Gastrocnemius medialis (tissue), 4 donors: ENCODE data around the gene LENG1. TPM values are rescaled to one million over a fixed set of nuclear protein-coding genes. Genes with fewer than 3 reads are reported as not detected.

Source experiments
- ATAC-seq, 2 donors: fragments of 150-250 bp; one replicate each; pipeline ENCODE4 v1.9.1; 2016
- DNase-seq, 2 donors: peaks; one replicate each; pipeline ENCODE4 v3.0.0-alpha.2; 2019
- H3K27ac ChIP-seq, 4 donors: fragments of 200-600 bp; sonication (generic); 1 replicate in 1 of 4; 2 replicates in 3 of 4; pipeline ENCODE4 v1.5.1; 2016 to 2018; ENCODE audit warnings: mild to moderate bottlenecking in 2 of 4, moderate library complexity in 1 of 4
- H3K27me3 ChIP-seq, 3 donors: fragments of 200-600 bp; sonication (generic) in 2 of 3; 1 replicate in 1 of 3; 2 replicates in 2 of 3; pipeline versions ENCODE4 v1.5.1 to v1.6.0; 2016 to 2019; ENCODE audit warnings: mild to moderate bottlenecking in 1 of 3, moderate library complexity in 1 of 3
- H3K36me3 ChIP-seq, 2 donors: fragments of 200-600 bp; sonication (generic) in 1 of 2; one replicate each; pipeline ENCODE4 v1.5.1; 2017 to 2018
- H3K4me1 ChIP-seq, 2 donors: fragments of 200-600 bp; sonication (generic) in 1 of 2; one replicate each; pipeline ENCODE4 v1.5.1; 2016 to 2017; ENCODE audit warnings: mild to moderate bottlenecking in 2 of 2
- H3K4me3 ChIP-seq, 4 donors: fragments of 200-600 bp; sonication (generic) in 3 of 4; 1 replicate in 1 of 4; 2 replicates in 3 of 4; pipeline ENCODE4 v1.5.1; 2016 to 2019; ENCODE audit warnings: mild to moderate bottlenecking in 2 of 4
- H3K9me3 ChIP-seq, 3 donors: fragments of 200-600 bp; sonication (generic) in 2 of 3; 1 replicate in 1 of 3; 2 replicates in 2 of 3; pipeline ENCODE4 v1.5.1; 2016 to 2019
- CTCF ChIP-seq, 5 experiments: fragments of 450-650 bp in 3 of 5; fragments of 200-600 bp in 2 of 5; sonication (generic) in 2 of 5; IDR thresholded peaks in 4 of 5; conservative IDR thresholded peaks in 1 of 5; 1 replicate in 4 of 5; 2 replicates in 1 of 5; pipeline ENCODE4 v1.5.1; 2016 to 2019; ENCODE audit warnings: antibody characterized with exemption in 5 of 5, mild to moderate bottlenecking in 3 of 5, moderate library complexity in 3 of 5
- POLR2A ChIP-seq, 2 donors: fragments of 450-650 bp; IDR thresholded peaks; one replicate each; pipeline ENCODE4 v1.6.1; 2017; ENCODE audit warnings: antibody characterized with exemption in 2 of 2, mild to moderate bottlenecking in 2 of 2, moderate library complexity in 2 of 2
- in situ Hi-C, 4 donors: fragments of 200-750 bp; cut with MboI; loops; one replicate each; pipeline versions ENCODE4 v1.15.0 to v1.8.0; 2017; ENCODE audit warnings: low sequenced_read_pairs in 4 of 4
- intact Hi-C: fragments of 100-400 bp; cut with DNase I; formaldehyde crosslinking; loops from one replicate; pipeline ENCODE4 v1.15.1; 2023; ENCODE audit warnings: low total_unique reads
- total RNA-seq, 4 donors: library from RNA; depleted of rRNA; stranded (reverse); fragments of >200 nt; gene quantifications; one replicate each; pipeline versions ENCODE4 v1.1.0 to v1.2.3, GENCODE V29; 2016

LENG1 gene
- total RNA-seq, 4 donors from 2014 or later, result 6.5 to 14.2 (median 11.9) TPM

DNA sequence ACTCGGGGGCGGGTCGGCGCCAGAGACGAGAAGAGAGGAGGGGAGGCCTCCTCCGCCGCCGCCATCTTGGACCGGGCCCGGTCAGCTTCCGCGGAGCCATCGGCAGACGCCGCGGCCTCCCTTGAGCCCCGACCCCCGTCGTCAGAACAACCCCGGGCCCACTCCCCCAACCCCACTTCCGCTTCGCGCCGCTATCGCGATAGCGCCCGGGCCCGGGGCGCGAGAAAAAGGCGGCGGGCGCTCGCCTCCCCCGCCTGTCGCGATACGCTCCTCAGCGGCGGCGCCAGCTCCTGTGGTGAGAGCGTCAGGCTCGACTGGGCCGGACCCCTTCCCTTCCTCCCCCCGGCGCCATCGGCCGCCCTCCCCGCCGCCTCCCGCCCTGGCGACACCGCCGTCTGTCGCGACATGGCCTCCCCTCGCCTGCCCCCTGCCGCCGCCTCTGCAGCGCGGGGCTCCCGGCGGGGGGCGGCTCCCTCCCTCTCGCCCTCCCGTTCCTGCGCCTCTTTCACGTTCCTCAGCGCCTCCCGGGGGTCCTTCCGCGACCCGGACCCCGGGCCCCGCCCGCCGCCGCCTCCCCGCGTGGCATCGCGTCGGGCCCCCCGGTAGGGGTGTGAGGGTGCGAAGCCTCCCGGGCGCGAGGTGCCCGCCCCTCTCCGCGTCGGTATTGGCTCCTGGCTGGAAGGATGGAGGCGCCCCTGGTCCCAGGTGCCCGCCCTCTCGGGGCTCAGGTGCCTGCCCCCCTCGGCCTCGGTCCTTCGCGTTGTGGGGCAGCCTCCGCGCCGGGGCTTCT is 21.6 kb downstream of the LENG1 start, which contains the start of gene CNOT3:
Gene CNOT3, plus strand, starts transcription at position 64 of the 790 bp plus-strand sequence. CDS start 5,217 bp downstream, outside the sequence.
- DNase-seq, result no peak
- in situ Hi-C loops (no loop called here), intact Hi-C loops (loop anchor here (1.0 to 2.0 kb wide), 4 partner anchors 21 to 62 kb away; partner anchors contain the start of genes LENG1, MBOAT7, NDUFA3 and RPS9)
- Histone ChIP-seq H3K4me1 (peaks cover 29 to 44% of the 10 kb centered on the region in 2 donors), H3K9me3 (no peaks in the 10 kb centered on the region), H3K27ac (peak within 1 kb of the TSS; percentile 97 to 100 (median 98)), H3K4me3 (peak within 1 kb of the TSS; percentile 86 to 99 (median 92)), H3K27me3 (no peaks in the 10 kb centered on the region), H3K36me3 (peaks cover 0 to 12% of the 10 kb centered on the region in 2 donors)
- TF ChIP-seq POLR2A (IDR thresholded peaks at IDR 0.05) (peak; percentile 94 to 98), CTCF (IDR thresholded peaks at IDR 0.05 in 4 of 5, conservative IDR thresholded peaks at IDR 0.05 in 1 of 5) (no peak)
- no peak for ATAC-seq

DNA sequence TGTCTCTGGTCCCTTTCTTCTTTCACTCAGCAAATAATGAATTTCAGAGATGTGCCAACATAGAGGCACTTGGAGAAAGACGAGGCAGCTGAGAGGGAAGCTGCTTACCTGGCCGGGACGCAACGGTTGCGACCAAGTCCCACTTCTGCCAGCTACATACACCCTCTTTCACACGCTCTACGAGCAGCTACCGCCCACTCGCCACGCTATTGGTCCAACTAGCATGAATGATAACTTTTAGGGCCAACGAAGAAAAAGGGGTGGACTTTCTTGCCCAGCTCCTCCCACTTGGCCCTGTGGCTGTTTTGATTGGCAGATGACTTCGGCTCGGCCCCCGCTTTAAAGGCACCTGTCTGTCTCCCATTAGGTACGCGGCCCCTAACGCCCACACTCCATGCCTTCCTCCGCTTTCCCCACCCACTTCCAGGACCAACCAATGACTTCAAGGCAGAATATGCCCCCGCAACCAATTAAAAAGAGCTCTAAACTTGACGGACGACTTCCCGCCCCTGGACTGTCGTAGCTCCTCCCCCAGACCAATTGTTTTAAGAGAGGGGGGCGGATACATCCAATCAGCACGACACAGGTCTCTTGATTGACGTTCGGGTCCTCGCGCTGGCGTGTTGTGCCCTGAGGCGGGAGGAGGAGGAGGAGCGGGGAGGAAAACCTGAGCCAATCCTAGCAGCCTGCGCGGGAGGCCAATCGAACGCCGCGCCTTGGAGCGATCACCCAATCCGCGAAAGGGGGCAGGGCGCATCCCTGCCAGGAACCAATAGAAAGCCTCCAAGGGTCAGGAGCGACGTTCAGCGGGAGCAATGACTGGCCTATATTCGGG is 22.4 kb downstream of the LENG1 start:
- peak; percentile 100 for DNase-seq
- peak overlapping the region; percentile 86 to 99 (median 92) for H3K4me3 ChIP-seq
- peak; percentile 90 to 94 for ATAC-seq
- H3K4me1 ChIP-seq, result peaks cover 29 to 44% of the 10 kb centered on the region in 2 donors
- H3K27ac ChIP-seq, result peak overlapping the region; percentile 97 to 100 (median 98)
- intact Hi-C loops (loop anchor here (1.0 kb wide), 3 partner anchors 22 to 63 kb away; partner anchors contain the start of genes LENG1, MBOAT7 and RPS9), in situ Hi-C loops (no loop called here)
- TF ChIP-seq CTCF (IDR thresholded peaks at IDR 0.05 in 4 of 5, conservative IDR thresholded peaks at IDR 0.05 in 1 of 5) (no peak), POLR2A (IDR thresholded peaks at IDR 0.05) (peak in 1 of 2 donors; percentile 41)
- H3K36me3 ChIP-seq, result peaks cover 0 to 4% of the 10 kb centered on the region in 2 donors
- no peaks in the 10 kb centered on the region for H3K27me3 ChIP-seq
- no peaks in the 10 kb centered on the region for H3K9me3 ChIP-seq

DNA sequence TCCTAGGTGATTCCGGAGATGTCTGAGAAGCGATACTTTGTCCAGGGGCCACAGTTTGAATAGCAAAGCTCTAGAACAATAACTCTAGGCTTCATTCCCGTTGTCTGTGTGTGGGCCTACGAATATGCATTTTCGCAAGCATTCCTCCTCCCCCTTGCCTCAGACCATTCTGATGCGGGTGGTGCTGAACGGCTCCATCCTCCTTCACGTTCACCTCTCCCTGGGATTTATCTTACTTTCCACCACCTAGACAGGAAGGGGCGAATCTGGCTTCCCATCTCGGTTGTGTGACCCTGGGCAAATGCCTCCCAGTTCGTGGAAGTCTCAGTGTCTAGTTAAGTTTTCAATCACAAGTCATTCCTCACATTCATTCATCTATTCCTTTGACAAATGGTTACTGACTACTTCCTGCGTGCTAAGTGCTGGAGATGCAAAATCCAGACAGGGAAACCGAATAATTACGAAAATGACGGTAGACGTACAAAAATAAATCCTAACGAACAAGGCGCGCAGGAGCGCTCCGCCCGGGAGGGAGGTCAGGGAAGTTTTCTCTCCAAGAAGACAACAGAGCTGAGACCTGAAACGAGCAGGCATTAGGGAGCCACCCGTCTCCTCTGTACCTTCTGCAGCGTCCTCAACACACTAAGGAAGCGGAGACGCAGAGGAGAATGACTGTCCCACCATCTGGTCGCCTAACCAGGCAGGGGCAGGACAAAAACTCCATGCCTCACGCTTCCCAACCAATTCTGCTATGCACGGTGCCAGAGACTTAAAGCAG is 23.2 kb downstream of the LENG1 start:
- DNase-seq (no peak), ATAC-seq (peak; percentile 1 to 3)
- Histone ChIP-seq H3K36me3 (peaks cover 0 to 9% of the 10 kb centered on the region in 2 donors), H3K27ac (peak overlapping the region; percentile 70 to 82 (median 72)), H3K4me1 (peaks cover 29 to 44% of the 10 kb centered on the region in 2 donors), H3K27me3 (no peaks in the 10 kb centered on the region), H3K9me3 (no peaks in the 10 kb centered on the region), H3K4me3 (peak overlapping the region; percentile 46 to 58 (median 54))
- in situ Hi-C loops (no loop called here), intact Hi-C loops (no loop called here)
- no peak for TF ChIP-seq POLR2A (IDR thresholded peaks at IDR 0.05)
- no peak for TF ChIP-seq CTCF (IDR thresholded peaks at IDR 0.05 in 4 of 5, conservative IDR thresholded peaks at IDR 0.05 in 1 of 5)

GRCh38 chr19:54133957-54134590 is 25.4 kb downstream of the LENG1 start:
- Histone ChIP-seq H3K9me3 (no peaks in the 10 kb centered on the region), H3K27me3 (no peaks in the 10 kb centered on the region), H3K4me3 (no peak overlapping the region), H3K27ac (no peak overlapping the region), H3K4me1 (peaks cover 16 to 22% of the 10 kb centered on the region in 2 donors), H3K36me3 (peaks cover 0 to 23% of the 10 kb centered on the region in 2 donors)
- no peak for ATAC-seq
- DNase-seq, result no peak
- intact Hi-C loops (no loop called here), in situ Hi-C loops (no loop called here)
- TF ChIP-seq POLR2A (IDR thresholded peaks at IDR 0.05), result no peak
- no peak for TF ChIP-seq CTCF (IDR thresholded peaks at IDR 0.05 in 4 of 5, conservative IDR thresholded peaks at IDR 0.05 in 1 of 5)
